ENCODE measurements around the gene SH3YL1.

SH3YL1 gene

DNA sequence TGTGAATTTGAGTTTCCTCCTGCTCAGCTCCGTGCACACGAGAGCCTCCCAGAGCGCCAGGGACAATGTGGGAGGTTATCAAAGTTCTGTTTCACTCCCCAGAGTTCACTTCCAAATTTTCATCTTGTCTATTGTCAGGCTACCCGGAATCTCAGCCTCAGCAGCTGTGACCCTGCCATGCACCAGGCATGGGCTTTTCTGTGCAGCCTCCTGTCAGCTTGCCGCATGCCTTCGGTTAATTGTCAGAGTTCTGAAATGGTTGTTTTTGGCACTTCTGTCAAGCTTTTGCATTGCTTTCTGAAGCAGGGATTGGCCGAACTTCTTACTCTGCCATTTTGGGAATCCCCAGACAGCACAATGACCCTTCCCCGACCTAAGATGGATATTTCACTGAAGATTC lies 60.4 kb downstream of the SH3YL1 start:
- H3K36me3 ChIP-seq (ENCODE audit: control insufficient read depth, low read length), result no peaks in the 10 kb centered on the region
- peaks cover 4% of the 10 kb centered on the region; the same call in 1 of the 2 replicates for H3K9me3 ChIP-seq (ENCODE audit: control insufficient read depth, insufficient read depth, low read length)
- H4K20me1 ChIP-seq (ENCODE audit: control insufficient read depth, insufficient read depth, low read depth, low read length), result no peaks in the 10 kb centered on the region
- H3F3A ChIP-seq (ENCODE audit: control insufficient read depth, insufficient read depth), result no peaks in the 10 kb centered on the region
- no peak overlapping the region for H3K4me3 ChIP-seq (ENCODE audit: low read length)
- TF ChIP-seq EZH2phosphoT487 (IDR thresholded peaks at IDR 0.05; ENCODE audit: borderline replicate concordance, low read length) (no peak), CTCF (IDR thresholded peaks at IDR 0.05; ENCODE audit: low read depth, low read length, poor library complexity, severe bottlenecking) (no peak)
- no peaks in the 10 kb centered on the region for H3K9me2 ChIP-seq (replicated peaks; ENCODE audit: control insufficient read depth, low read length)
- no peak overlapping the region for H3K27ac ChIP-seq (ENCODE audit: low read depth, low read length)
- H3K79me2 ChIP-seq (ENCODE audit: control insufficient read depth, low read length), result no peaks in the 10 kb centered on the region
- no peaks in the 10 kb centered on the region for H3K27me3 ChIP-seq (ENCODE audit: control insufficient read depth, low read length)
- H3K4me1 ChIP-seq (ENCODE audit: control insufficient read depth, low read length), result no peaks in the 10 kb centered on the region
- no peak overlapping the region for H3K4me2 ChIP-seq (ENCODE audit: low read length)

- no peaks in the 10 kb centered on the region for H3K36me3 ChIP-seq (ENCODE audit: control insufficient read depth, low read length)
- no peaks in the 10 kb centered on the region for H3K79me2 ChIP-seq (ENCODE audit: control insufficient read depth, low read length)
- H3K4me3 ChIP-seq (ENCODE audit: low read length), result no peak overlapping the region
- no peaks in the 10 kb centered on the region for H3F3A ChIP-seq (ENCODE audit: control insufficient read depth, insufficient read depth)
- no peaks in the 10 kb centered on the region for H3K4me1 ChIP-seq (ENCODE audit: control insufficient read depth, low read length)
- no peaks in the 10 kb centered on the region for H3K27me3 ChIP-seq (ENCODE audit: control insufficient read depth, low read length)
- no peaks in the 10 kb centered on the region for H4K20me1 ChIP-seq (ENCODE audit: control insufficient read depth, insufficient read depth, low read depth, low read length)
- no peak overlapping the region for H3K27ac ChIP-seq (ENCODE audit: low read depth, low read length)
- peaks cover 4% of the 10 kb centered on the region; the same call in 1 of the 2 replicates for H3K9me3 ChIP-seq (ENCODE audit: control insufficient read depth, insufficient read depth, low read length)
- no peaks in the 10 kb centered on the region for H3K9me2 ChIP-seq (replicated peaks; ENCODE audit: control insufficient read depth, low read length)
- no peak for TF ChIP-seq EZH2phosphoT487 (IDR thresholded peaks at IDR 0.05; ENCODE audit: borderline replicate concordance, low read length)
- TF ChIP-seq CTCF (IDR thresholded peaks at IDR 0.05; ENCODE audit: low read depth, low read length, poor library complexity, severe bottlenecking), result no peak
- no peak overlapping the region for H3K4me2 ChIP-seq (ENCODE audit: low read length)
Observed at GRCh38 chr2:202945-203344, 60.9 kb downstream of the SH3YL1 start.

DNA sequence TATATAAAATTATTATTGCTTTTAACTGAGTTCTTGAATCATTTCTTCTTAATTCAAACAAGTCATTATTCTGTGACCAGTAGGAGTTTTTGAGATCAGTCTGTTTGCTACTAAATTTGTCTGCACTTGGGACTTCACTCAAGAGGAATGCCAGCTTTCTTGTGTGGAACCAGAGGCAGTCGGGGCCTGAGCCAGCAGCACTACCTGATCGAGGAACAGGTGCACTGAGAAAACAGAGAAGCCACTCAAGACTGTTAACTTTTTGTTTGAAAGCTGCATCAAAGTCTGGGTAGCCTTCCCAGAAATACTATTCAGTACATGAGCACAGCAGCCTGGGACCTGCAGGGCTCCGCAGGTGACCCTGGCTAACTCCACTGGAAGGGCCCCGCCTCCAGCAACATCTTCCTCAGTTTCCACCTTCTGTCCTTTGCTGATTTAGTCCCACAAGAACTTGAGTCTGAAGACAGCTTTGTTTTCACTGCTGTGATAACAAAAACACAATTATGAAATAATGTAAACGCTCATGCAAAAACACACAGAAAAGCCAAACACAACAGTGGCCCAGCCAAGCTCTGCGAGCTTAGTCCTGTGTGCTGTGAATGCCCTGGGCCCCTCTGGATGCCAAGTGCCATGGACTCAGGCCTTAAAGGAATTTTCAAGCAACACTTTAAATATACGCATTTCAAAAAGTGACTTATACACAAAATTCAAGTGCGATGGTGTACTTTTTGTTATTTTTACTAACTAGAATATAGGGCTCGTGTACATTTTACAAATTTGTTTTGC lies 62.0 kb downstream of the SH3YL1 start:
- TF ChIP-seq CTCF (IDR thresholded peaks at IDR 0.05; ENCODE audit: low read depth, low read length, poor library complexity, severe bottlenecking) (no peak), EZH2phosphoT487 (IDR thresholded peaks at IDR 0.05; ENCODE audit: borderline replicate concordance, low read length) (no peak)
- Histone ChIP-seq H4K20me1 (ENCODE audit: control insufficient read depth, insufficient read depth, low read depth, low read length) (no peaks in the 10 kb centered on the region), H3K4me2 (ENCODE audit: low read length) (no peak overlapping the region), H3K9me3 (ENCODE audit: control insufficient read depth, insufficient read depth, low read length) (peaks cover 4% of the 10 kb centered on the region; the same call in 1 of the 2 replicates), H3K9me2 (replicated peaks; ENCODE audit: control insufficient read depth, low read length) (no peaks in the 10 kb centered on the region), H3K4me1 (ENCODE audit: control insufficient read depth, low read length) (no peaks in the 10 kb centered on the region), H3K36me3 (ENCODE audit: control insufficient read depth, low read length) (no peaks in the 10 kb centered on the region), H3K27me3 (ENCODE audit: control insufficient read depth, low read length) (no peaks in the 10 kb centered on the region), H3K4me3 (ENCODE audit: low read length) (no peak overlapping the region), H3K27ac (ENCODE audit: low read depth, low read length) (no peak overlapping the region), H3K79me2 (ENCODE audit: control insufficient read depth, low read length) (no peaks in the 10 kb centered on the region), H3F3A (ENCODE audit: control insufficient read depth, insufficient read depth) (no peaks in the 10 kb centered on the region)
